Mucosa of rectum (tissue), 2 donors: ENCODE measurements around the gene CDH7.

Experiments
- H3K27ac ChIP-seq, 2 donors: one replicate each; pipeline ENCODE4 v1.7.0; 2013; ENCODE audit warnings: inconsistent platforms in 2 of 2, low read depth in 2 of 2, low read length in 2 of 2
- H3K27me3 ChIP-seq, 2 donors: one replicate each; pipeline ENCODE4 v1.7.0; 2013; ENCODE audit warnings: low read length in 2 of 2; ENCODE audit not compliant: control insufficient read depth in 2 of 2, insufficient read depth in 2 of 2
- H3K36me3 ChIP-seq, 2 donors: one replicate each; pipeline ENCODE4 v1.7.0; 2013; ENCODE audit warnings: low read length in 2 of 2; ENCODE audit not compliant: control insufficient read depth in 2 of 2, insufficient read depth in 2 of 2
- H3K4me1 ChIP-seq, 2 donors: one replicate each; pipeline ENCODE4 v1.7.0; 2013; ENCODE audit warnings: low read length in 2 of 2, mild to moderate bottlenecking in 1 of 2; ENCODE audit not compliant: control insufficient read depth in 2 of 2, insufficient read depth in 2 of 2
- H3K4me3 ChIP-seq, 2 donors: one replicate each; pipeline ENCODE4 v1.7.0; 2013; ENCODE audit warnings: low read length in 2 of 2
- H3K9ac ChIP-seq, 2 donors: one replicate each; pipeline ENCODE4 v1.7.0; 2013; ENCODE audit warnings: low read length in 2 of 2, low read depth in 1 of 2, mild to moderate bottlenecking in 1 of 2
- H3K9me3 ChIP-seq, 2 donors: one replicate each; pipeline ENCODE4 v1.7.0; 2013; ENCODE audit warnings: low read length in 2 of 2; ENCODE audit not compliant: control insufficient read depth in 2 of 2
- donor health status: healthy.
- donor health status: Normal muscosa, but diverticular disease.

CDH7 gene

GRCh38 chr18:65750389-65751154, at the start of gene CDH7:
Gene CDH7 (plus strand): TSS chr18:65751012. CDS start chr18:65762843, 11,831 bp downstream.
- H3K4me1 ChIP-seq = peaks cover 0 to 4% of the 10 kb centered on the region in 2 donors
- peaks cover 10 to 15% of the 10 kb centered on the region in 2 donors for H3K27me3 ChIP-seq
- peak within 1 kb of the TSS in 1 of 2 donors; percentile 43 for H3K4me3 ChIP-seq
- H3K9ac ChIP-seq = no peak within 1 kb of the TSS
- no peaks in the 10 kb centered on the region for H3K36me3 ChIP-seq
- no peak within 1 kb of the TSS for H3K27ac ChIP-seq
- H3K9me3 ChIP-seq = no peaks in the 10 kb centered on the region

- Histone ChIP-seq H3K27ac (no peak overlapping the region), H3K27me3 (no peaks in the 10 kb centered on the region), H3K36me3 (no peaks in the 10 kb centered on the region), H3K9ac (no peak overlapping the region), H3K9me3 (no peaks in the 10 kb centered on the region), H3K4me3 (no peak overlapping the region), H3K4me1 (no peaks in the 10 kb centered on the region)
Observed at GRCh38 chr18:65704046-65704445, 46.8 kb upstream of the CDH7 start.

GRCh38 chr18:65706646-65707045, 44.2 kb upstream of the CDH7 start:
- H3K4me3 ChIP-seq = no peak overlapping the region
- H3K27me3 ChIP-seq = no peaks in the 10 kb centered on the region
- no peaks in the 10 kb centered on the region for H3K4me1 ChIP-seq
- no peak overlapping the region for H3K9ac ChIP-seq
- H3K27ac ChIP-seq = no peak overlapping the region
- no peaks in the 10 kb centered on the region for H3K36me3 ChIP-seq
- H3K9me3 ChIP-seq = no peaks in the 10 kb centered on the region

GRCh38 chr18:65711493-65711892, 39.3 kb upstream of the CDH7 start:
- Histone ChIP-seq H3K27me3 (no peaks in the 10 kb centered on the region), H3K36me3 (no peaks in the 10 kb centered on the region), H3K4me1 (no peaks in the 10 kb centered on the region)

GRCh38 chr18:65721619-65722018, 29.2 kb upstream of the CDH7 start:
- Histone ChIP-seq H3K27ac (no peak overlapping the region), H3K36me3 (no peaks in the 10 kb centered on the region), H3K4me1 (no peaks in the 10 kb centered on the region), H3K9me3 (no peaks in the 10 kb centered on the region), H3K27me3 (no peaks in the 10 kb centered on the region), H3K4me3 (no peak overlapping the region), H3K9ac (no peak overlapping the region)

More at GRCh38 chr18:65711493-65711892, 39.3 kb upstream of the CDH7 start:
- no peak overlapping the region for H3K27ac ChIP-seq
- H3K9me3 ChIP-seq = no peaks in the 10 kb centered on the region
- no peak overlapping the region for H3K9ac ChIP-seq
- H3K4me3 ChIP-seq = no peak overlapping the region

- Histone ChIP-seq H3K27ac (no peak overlapping the region), H3K9me3 (no peaks in the 10 kb centered on the region), H3K4me1 (no peaks in the 10 kb centered on the region), H3K4me3 (no peak overlapping the region), H3K27me3 (no peaks in the 10 kb centered on the region), H3K36me3 (no peaks in the 10 kb centered on the region), H3K9ac (no peak overlapping the region)
Observed at GRCh38 chr18:65725251-65726050, 25.4 kb upstream of the CDH7 start.

- Histone ChIP-seq H3K9ac (no peak overlapping the region), H3K9me3 (no peaks in the 10 kb centered on the region), H3K4me3 (no peak overlapping the region), H3K27me3 (no peaks in the 10 kb centered on the region), H3K4me1 (no peaks in the 10 kb centered on the region), H3K36me3 (no peaks in the 10 kb centered on the region), H3K27ac (no peak overlapping the region)
Observed at GRCh38 chr18:65735155-65735554, 15.7 kb upstream of the CDH7 start.

GRCh38 chr18:65737471-65737955, 13.3 kb upstream of the CDH7 start:
- Histone ChIP-seq H3K9me3 (no peaks in the 10 kb centered on the region), H3K4me1 (no peaks in the 10 kb centered on the region), H3K27me3 (no peaks in the 10 kb centered on the region), H3K27ac (no peak overlapping the region), H3K36me3 (no peaks in the 10 kb centered on the region), H3K4me3 (no peak overlapping the region), H3K9ac (no peak overlapping the region)

- Histone ChIP-seq H3K9ac (no peak overlapping the region), H3K9me3 (no peaks in the 10 kb centered on the region), H3K4me3 (no peak overlapping the region), H3K4me1 (peaks cover 0 to 4% of the 10 kb centered on the region in 2 donors), H3K27ac (no peak overlapping the region), H3K27me3 (peaks cover 9 to 15% of the 10 kb centered on the region in 2 donors), H3K36me3 (no peaks in the 10 kb centered on the region)
Observed at GRCh38 chr18:65746936-65747335, 3.9 kb upstream of the CDH7 start.

- H3K27ac ChIP-seq = no peak overlapping the region
- H3K4me3 ChIP-seq = no peak overlapping the region
- no peaks in the 10 kb centered on the region for H3K9me3 ChIP-seq
- H3K27me3 ChIP-seq = peaks cover 10 to 15% of the 10 kb centered on the region in 2 donors
- no peak overlapping the region for H3K9ac ChIP-seq
- H3K4me1 ChIP-seq = peaks cover 0 to 4% of the 10 kb centered on the region in 2 donors
- no peaks in the 10 kb centered on the region for H3K36me3 ChIP-seq
Observed at GRCh38 chr18:65748321-65748720, 2.5 kb upstream of the CDH7 start.
